ENCODE data around the gene ARG2.

Gene ARG2

GRCh38 chr14:67695394-67695949 lies 75.8 kb downstream of the ARG2 start, which contains the start of gene RDH11:
TSS of gene RDH11 (minus strand) at chr14:67695764. CDS start at chr14:67695703, 61 bp downstream.
- DNase-seq = peak; percentile 96

- DNase-seq = no peak
Observed at GRCh38 chr14:67697006-67697405, 77.3 kb downstream of the ARG2 start.

- DNase-seq = no peak
Observed at GRCh38 chr14:67698179-67698578, 78.5 kb downstream of the ARG2 start.

Measured in eye (tissue), 1 donor.